Coronary artery (tissue), 2 donors: Measurements from ENCODE around the gene FBXO5.

Source experiments
- DNase-seq: peaks from one replicate; pipeline ENCODE4 v3.0.0-alpha.2; 2017; ENCODE audit warnings: low spot score
- H3K27ac ChIP-seq, 2 donors: fragments of 200-600 bp; sonication (generic); one replicate each; pipeline ENCODE4 v1.5.1; 2016 to 2019
- H3K4me3 ChIP-seq: fragments of 200-600 bp; sonication (generic); 2 replicates; pipeline ENCODE4 v1.5.1; 2016; ENCODE audit warnings: mild to moderate bottlenecking, moderate library complexity
- TF ChIP-seq, protein P1 (sequence below): fragments of 200-600 bp; sonication (generic); IDR thresholded peaks from one replicate; pipeline ENCODE4 v1.5.1; 2019; ENCODE audit warnings: antibody characterized with exemption

Gene FBXO5

DNA sequence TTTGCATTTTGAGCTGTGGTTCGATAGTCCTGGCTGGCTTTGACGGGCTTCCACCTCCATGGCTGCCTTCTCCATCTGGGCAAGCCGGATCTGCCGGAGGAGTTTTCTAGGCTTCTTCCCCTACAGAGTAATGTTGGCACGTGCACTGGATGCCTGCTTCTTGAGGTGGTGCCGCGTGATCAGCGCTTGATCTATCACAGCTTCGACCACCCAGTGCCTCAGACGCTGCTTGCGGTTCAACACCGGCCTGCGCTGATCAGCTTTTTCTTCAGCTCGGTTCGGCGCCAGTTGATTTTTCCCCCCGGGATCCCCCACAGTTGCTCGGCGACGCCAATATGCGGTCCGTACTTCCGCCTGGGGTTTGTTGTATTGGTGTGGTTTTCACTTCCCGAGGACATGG is 23.5 kb downstream of the FBXO5 start:
- DNase-seq = no peak

DNA sequence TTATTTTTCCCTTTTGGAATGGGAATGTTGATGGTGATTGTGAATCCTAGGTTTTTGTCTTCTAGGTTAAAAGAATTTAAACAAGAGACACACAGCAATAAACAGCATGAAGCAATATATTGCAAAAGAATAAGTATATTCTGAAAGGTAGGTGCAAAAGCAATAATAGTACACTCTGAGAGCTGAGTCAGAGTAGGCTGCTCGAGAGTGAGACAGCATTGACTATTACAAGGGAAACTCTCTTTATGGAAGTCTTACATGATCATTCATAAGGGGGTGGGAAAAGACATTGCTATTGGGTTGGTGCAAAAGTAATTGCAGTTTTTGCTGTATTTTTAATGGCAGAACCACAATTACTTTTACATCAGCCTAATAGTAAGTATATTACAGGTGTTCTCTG is 25.0 kb downstream of the FBXO5 start:
- DNase-seq = no peak
- H3K27ac ChIP-seq = no peak overlapping the region
- TF ChIP-seq, protein P1, sequence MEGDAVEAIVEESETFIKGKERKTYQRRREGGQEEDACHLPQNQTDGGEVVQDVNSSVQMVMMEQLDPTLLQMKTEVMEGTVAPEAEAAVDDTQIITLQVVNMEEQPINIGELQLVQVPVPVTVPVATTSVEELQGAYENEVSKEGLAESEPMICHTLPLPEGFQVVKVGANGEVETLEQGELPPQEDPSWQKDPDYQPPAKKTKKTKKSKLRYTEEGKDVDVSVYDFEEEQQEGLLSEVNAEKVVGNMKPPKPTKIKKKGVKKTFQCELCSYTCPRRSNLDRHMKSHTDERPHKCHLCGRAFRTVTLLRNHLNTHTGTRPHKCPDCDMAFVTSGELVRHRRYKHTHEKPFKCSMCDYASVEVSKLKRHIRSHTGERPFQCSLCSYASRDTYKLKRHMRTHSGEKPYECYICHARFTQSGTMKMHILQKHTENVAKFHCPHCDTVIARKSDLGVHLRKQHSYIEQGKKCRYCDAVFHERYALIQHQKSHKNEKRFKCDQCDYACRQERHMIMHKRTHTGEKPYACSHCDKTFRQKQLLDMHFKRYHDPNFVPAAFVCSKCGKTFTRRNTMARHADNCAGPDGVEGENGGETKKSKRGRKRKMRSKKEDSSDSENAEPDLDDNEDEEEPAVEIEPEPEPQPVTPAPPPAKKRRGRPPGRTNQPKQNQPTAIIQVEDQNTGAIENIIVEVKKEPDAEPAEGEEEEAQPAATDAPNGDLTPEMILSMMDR = no peak
- no peak overlapping the region for H3K4me3 ChIP-seq

More for the DNA sequence above, 23.5 kb downstream of the FBXO5 start:
- Histone ChIP-seq H3K4me3 (no peak overlapping the region), H3K27ac (no peak overlapping the region)
- TF ChIP-seq, protein P1 = no peak

DNA sequence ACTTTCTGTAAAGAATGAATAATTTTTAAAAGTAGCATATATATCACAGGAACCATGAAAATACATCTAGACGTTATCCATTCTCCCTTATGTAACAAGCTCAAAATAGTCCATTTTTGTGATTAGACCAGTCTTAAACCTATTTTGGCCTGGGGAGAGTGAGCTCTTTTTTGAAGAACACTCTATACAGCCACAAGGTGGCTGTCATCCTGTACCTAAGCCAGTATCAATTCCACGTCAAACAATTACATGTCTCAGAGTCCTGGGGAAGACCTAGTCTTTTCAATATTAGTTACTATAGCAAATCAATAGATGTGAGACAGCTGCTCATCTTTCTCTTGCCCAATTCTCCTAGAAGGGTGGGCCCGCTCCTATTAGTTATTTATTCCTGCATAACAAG is 28.4 kb downstream of the FBXO5 start:
- no peak for DNase-seq
- TF ChIP-seq, protein P1 = no peak
- H3K4me3 ChIP-seq = no peak overlapping the region
- H3K27ac ChIP-seq = no peak overlapping the region

DNA sequence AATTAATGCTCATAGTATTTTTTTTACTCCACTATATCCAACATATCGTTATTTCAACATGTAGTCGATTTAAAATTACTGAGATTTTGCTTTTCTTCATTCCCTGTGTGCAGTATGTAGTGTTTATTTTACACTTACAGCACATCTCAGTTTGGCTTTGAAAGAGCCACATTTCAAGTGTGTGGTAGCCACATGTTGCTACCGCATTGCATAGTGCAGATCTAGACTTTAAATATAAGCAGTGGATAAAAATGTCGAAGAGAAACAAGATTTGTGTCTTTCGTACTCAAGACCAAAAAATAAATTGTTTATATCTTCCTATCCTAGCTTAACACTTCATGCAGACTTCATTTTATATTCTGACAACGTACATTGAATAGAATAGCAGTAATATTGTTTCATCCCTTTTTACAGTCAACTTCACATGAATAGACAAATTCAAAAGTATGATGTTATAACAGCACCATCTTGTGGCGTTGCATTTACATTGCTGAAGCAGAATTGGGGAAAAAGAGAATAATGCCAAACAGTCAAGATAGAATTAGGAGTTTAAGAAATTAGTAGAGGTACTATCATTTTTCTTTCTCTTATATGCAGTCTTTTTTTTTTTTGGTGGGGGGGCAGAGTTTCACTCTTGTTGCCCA is 29.9 kb downstream of the FBXO5 start:
- TF ChIP-seq, protein P1 = no peak
- Histone ChIP-seq H3K27ac (no peak overlapping the region), H3K4me3 (no peak overlapping the region)
- no peak for DNase-seq

DNA sequence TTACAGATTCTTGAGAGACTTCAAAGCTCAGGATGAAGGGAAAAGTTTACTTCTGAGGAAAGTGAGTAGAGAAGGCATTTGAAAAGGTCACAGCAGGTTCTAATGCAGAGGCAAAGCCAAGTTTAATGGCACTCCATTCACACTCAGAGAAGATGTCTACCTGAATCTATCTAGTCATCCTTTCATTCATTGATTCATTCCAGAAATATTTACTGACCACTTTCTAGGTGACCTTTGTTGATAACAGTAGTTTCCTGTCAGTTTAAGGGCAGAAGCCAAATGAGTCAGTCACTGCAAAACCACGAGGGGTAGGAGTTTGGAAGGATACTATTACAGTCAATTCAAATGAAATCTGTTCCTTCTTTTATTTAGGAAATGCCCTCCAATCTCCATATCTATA is 30.8 kb downstream of the FBXO5 start:
- TF ChIP-seq, protein P1 = no peak
- no peak for DNase-seq
- Histone ChIP-seq H3K27ac (no peak overlapping the region), H3K4me3 (no peak overlapping the region)

DNA sequence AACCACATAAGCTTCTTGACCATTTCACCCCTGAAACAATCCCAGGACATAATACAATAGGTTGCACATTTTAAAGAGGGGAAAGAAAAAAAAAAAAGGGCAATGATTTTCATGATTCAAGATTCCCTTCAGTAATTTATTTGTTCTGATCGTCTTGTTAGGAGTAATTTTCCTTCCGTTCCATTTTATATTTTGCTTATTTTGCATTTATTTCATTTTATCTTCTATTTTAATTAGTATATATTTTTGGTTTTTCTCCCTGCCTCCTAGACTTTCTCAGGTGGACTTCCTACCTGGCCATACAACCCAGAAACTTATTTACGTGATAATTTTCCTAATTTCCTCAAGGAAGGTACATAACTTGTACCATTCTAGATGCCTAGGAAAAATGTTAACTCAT is 32.6 kb downstream of the FBXO5 start:
- no peak for DNase-seq
- H3K27ac ChIP-seq = no peak overlapping the region
- H3K4me3 ChIP-seq = no peak overlapping the region
- TF ChIP-seq, protein P1 = no peak

DNA sequence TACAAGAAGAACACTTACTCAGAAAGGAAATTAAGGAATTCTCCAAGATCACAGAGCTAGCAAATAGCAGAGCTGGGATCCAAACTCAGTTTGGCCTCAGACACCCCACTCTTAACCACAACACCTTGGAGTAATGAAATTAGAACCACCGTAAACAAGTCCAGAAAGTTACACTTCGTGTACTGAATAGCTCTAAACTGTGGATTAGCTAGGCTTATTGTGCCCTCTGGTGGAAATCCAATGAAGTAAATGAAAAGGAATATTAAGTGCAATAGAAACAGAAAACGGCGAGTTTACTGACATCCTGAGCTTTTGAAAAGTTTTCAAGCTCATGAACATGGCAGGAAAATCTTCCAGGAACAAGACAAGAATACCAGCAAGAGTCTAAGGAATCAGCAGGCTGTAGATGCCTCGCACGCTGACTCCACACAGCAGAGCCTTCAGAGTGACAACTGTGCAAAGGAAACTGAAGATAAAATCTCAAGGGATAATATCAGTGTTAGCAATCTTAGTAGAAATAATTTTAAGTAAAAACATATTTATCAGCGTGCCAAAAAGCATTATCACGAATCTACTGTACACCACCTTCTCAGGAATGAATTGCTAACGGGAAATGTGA is 34.6 kb downstream of the FBXO5 start:
- no peak for DNase-seq
- Histone ChIP-seq H3K4me3 (peak overlapping the region; percentile 56), H3K27ac (no peak overlapping the region)
- TF ChIP-seq, protein P1 = peak; percentile 49
